GM19463 (cell line): ENCODE measurements around the gene RAPGEF4.

Source experiments
- ATAC-seq: cut with Tn5 transposase; IDR thresholded peaks from one replicate; pipeline ENCODE4 v1.9.1; 2021; ENCODE audit warnings: mild to moderate bottlenecking, moderate library complexity; ENCODE audit not compliant: unreplicated experiment

RAPGEF4 gene

GRCh38 chr2:172821370-172822338 lies 86.0 kb downstream of the RAPGEF4 start:
- ATAC-seq: no peak

GRCh38 chr2:172822585-172822984 lies 86.9 kb downstream of the RAPGEF4 start:
- ATAC-seq: no peak

GRCh38 chr2:172823261-172823850 lies 87.7 kb downstream of the RAPGEF4 start:
- ATAC-seq: no peak

- no peak for ATAC-seq
Observed at GRCh38 chr2:172826522-172826921, 90.9 kb downstream of the RAPGEF4 start.

GRCh38 chr2:172829229-172829628 lies 93.6 kb downstream of the RAPGEF4 start:
- no peak for ATAC-seq

GRCh38 chr2:172830482-172830881 lies 94.8 kb downstream of the RAPGEF4 start:
- ATAC-seq: no peak

GRCh38 chr2:172833898-172834297 lies 98.3 kb downstream of the RAPGEF4 start:
- no peak for ATAC-seq

- ATAC-seq: no peak
Observed at GRCh38 chr2:172834881-172835280, 99.2 kb downstream of the RAPGEF4 start.

GRCh38 chr2:172836347-172836821 lies 100.7 kb downstream of the RAPGEF4 start:
- ATAC-seq: no peak

- ATAC-seq: no peak
Observed at GRCh38 chr2:172836827-172837226, 101.2 kb downstream of the RAPGEF4 start.

GRCh38 chr2:172839446-172839845 lies 103.8 kb downstream of the RAPGEF4 start:
- no peak for ATAC-seq

GRCh38 chr2:172842511-172843265 lies 107.0 kb downstream of the RAPGEF4 start:
- ATAC-seq: no peak

- no peak for ATAC-seq
Observed at GRCh38 chr2:172843266-172843582, 107.6 kb downstream of the RAPGEF4 start.

GRCh38 chr2:172843902-172844715 lies 108.5 kb downstream of the RAPGEF4 start:
- no peak for ATAC-seq

GRCh38 chr2:172845028-172845630 lies 109.5 kb downstream of the RAPGEF4 start:
- no peak for ATAC-seq

GRCh38 chr2:172846551-172846950 lies 110.9 kb downstream of the RAPGEF4 start:
- no peak for ATAC-seq

GRCh38 chr2:172847188-172847587 lies 111.5 kb downstream of the RAPGEF4 start:
- no peak for ATAC-seq

- ATAC-seq: no peak
Observed at GRCh38 chr2:172848519-172848918, 112.9 kb downstream of the RAPGEF4 start.

- no peak for ATAC-seq
Observed at GRCh38 chr2:172849519-172850217, 114.0 kb downstream of the RAPGEF4 start.

GRCh38 chr2:172855588-172855987 lies 119.9 kb downstream of the RAPGEF4 start:
- no peak for ATAC-seq
